HepG2 (cell line): ENCODE results near the gene REEP3.
A peak's percentile ranks its signal among the peaks of the same experiment; 100 is the strongest.

Experiments
- EZH2 ChIP-seq: conservative IDR thresholded peaks from 2 replicates; pipeline ENCODE4 v1.6.1; 2012; ENCODE audit warnings: mild to moderate bottlenecking, low read depth, low read length, moderate library complexity
- FOXA1 ChIP-seq, 2 experiments: fragments of 450-650 bp in 1 of 2; sonication (generic) in 1 of 2; formaldehyde crosslinking in 1 of 2; IDR thresholded peaks; 2 replicates each; pipeline versions ENCODE4 v1.4.0 to v1.6.1; 2016 to 2020; ENCODE audit warnings: missing genetic modification reagents in 1 of 2
- HNRNPL ChIP-seq: fragments of 200-400 bp; formaldehyde crosslinking; IDR thresholded peaks from 2 replicates; pipeline ENCODE4 v1.6.1; 2017; ENCODE audit warnings: mild to moderate bottlenecking, low read depth, low read length
- HOXA3 ChIP-seq: sonication (generic); formaldehyde crosslinking; IDR thresholded peaks from 2 replicates; pipeline ENCODE4 v1.5.0; 2020; ENCODE audit warnings: missing genetic modification reagents
- KDM1A ChIP-seq: IDR thresholded peaks from 2 replicates; pipeline ENCODE4 v1.6.1; 2016; ENCODE audit warnings: missing compliant biosample characterization
- NBN ChIP-seq: fragments of 450-650 bp; conservative IDR thresholded peaks from 2 replicates; pipeline ENCODE4 v1.6.1; 2017
- NR2F1 ChIP-seq, 2 experiments: fragments of 450-650 bp in 1 of 2; formaldehyde crosslinking in 1 of 2; IDR thresholded peaks; 2 replicates each; pipeline versions ENCODE4 v1.5.0 to v1.6.1; 2016 to 2020; ENCODE audit warnings: mild to moderate bottlenecking in 1 of 2, missing compliant biosample characterization in 1 of 2, missing genetic modification reagents in 1 of 2, moderate library complexity in 1 of 2
- NR3C1 ChIP-seq: sonication (generic); formaldehyde crosslinking; IDR thresholded peaks from 2 replicates; pipeline ENCODE4 v1.4.0; 2020; ENCODE audit warnings: missing genetic modification reagents
- RFX5 ChIP-seq: IDR thresholded peaks from 2 replicates; pipeline ENCODE4 v1.6.1; 2011; ENCODE audit warnings: low read depth, low read length, improper control_type of control experiment
- XRCC5 ChIP-seq: fragments of 200-400 bp; formaldehyde crosslinking; optimal IDR thresholded peaks from 2 replicates; pipeline ENCODE3; 2017; ENCODE audit warnings: mild to moderate bottlenecking, low read length
- ZBTB7B ChIP-seq: sonication (generic); formaldehyde crosslinking; IDR thresholded peaks from 2 replicates; pipeline ENCODE4 v1.4.0; 2020; ENCODE audit warnings: missing genetic modification reagents
- ZNF30 ChIP-seq: sonication (generic); formaldehyde crosslinking; IDR thresholded peaks from 2 replicates; pipeline ENCODE4 v1.5.0; 2020; ENCODE audit warnings: mild to moderate bottlenecking, missing genetic modification reagents
- ZNF629 ChIP-seq: sonication (generic); formaldehyde crosslinking; conservative IDR thresholded peaks from 2 replicates; pipeline ENCODE4 v1.5.0; 2020; ENCODE audit warnings: missing genetic modification reagents
- TF ChIP-seq, protein P1 (sequence below): conservative IDR thresholded peaks from 2 replicates; pipeline ENCODE4 v1.6.1; 2018; ENCODE audit warnings: missing genetic modification reagents

DNA sequence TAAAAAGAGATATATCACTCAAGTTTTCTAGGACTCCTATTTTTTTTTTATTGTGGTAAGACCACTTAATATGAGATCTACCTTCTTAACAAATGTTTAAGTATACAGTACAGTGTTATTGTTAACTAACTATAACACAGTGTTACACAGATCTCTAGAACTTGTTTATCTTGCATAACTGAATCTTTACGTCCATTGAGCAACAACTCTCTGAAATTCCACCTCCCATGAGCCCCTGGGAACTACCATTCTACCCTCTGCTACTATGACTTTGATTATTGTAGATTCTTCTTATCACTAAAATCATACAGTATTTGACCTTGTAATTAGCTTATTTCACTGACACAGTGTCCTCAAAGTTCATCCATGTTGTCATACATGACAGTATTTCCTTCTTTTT is 22.5 kb upstream of the REEP3 start:
- TF ChIP-seq NBN (no peak), ZNF30 (no peak), NR2F1 (CRISPR knock-in tag; IDR thresholded peaks at IDR 0.05) (no peak), KDM1A (CRISPR knock-in tag) (no peak), ZBTB7B (CRISPR knock-in tag) (no peak), XRCC5 (no peak), HOXA3 (CRISPR knock-in tag) (no peak), RFX5 (no peak), EZH2 (no peak), ZNF629 (CRISPR knock-in tag) (no peak), FOXA1 (IDR thresholded peaks at IDR 0.05) (no peak), FOXA1 (CRISPR knock-in tag; IDR thresholded peaks at IDR 0.05) (0 out of 2 replicates have a peak, but pooled peaks have one; percentile 33), HNRNPL (no peak), NR3C1 (CRISPR knock-in tag) (no peak)
- TF ChIP-seq, protein P1, sequence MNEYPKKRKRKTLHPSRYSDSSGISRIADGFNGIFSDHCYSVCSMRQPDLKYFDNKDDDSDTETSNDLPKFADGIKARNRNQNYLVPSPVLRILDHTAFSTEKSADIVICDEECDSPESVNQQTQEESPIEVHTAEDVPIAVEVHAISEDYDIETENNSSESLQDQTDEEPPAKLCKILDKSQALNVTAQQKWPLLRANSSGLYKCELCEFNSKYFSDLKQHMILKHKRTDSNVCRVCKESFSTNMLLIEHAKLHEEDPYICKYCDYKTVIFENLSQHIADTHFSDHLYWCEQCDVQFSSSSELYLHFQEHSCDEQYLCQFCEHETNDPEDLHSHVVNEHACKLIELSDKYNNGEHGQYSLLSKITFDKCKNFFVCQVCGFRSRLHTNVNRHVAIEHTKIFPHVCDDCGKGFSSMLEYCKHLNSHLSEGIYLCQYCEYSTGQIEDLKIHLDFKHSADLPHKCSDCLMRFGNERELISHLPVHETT, result no peak
